Measurements from ENCODE around the gene FAM13A. TPM values are rescaled to one million over a fixed set of nuclear protein-coding genes. Genes with fewer than 3 reads are reported as not detected.

The FAM13A gene
- total and polyA plus RNA-seq, 9 of the 15 experiments (the other 6 are each of a cell fraction or from before 2014, with no cell fraction given), result 11.3 to 23.3 (median 14.7) TPM

GRCh38 chr4:88810325-88810724 lies 246.7 kb downstream of the FAM13A start:
- Histone ChIP-seq H3K4me1 (replicated peaks in 1 of 2; ENCODE audit: control insufficient read depth in 2 of 2, insufficient read depth in 2 of 2, low read length in 2 of 2) (peaks cover 3 to 6% of the 10 kb centered on the region in 2 experiments; a peak in 1 of 5 replicates), H3K36me3 (ENCODE audit: control insufficient read depth, insufficient read depth, low read length) (no peaks in the 10 kb centered on the region), H3K79me2 (ENCODE audit: control insufficient read depth, insufficient read depth, low read length) (peaks cover 31% of the 10 kb centered on the region; the same call in 2 of the 3 replicates), H3K27ac (ENCODE audit: extremely low read depth, low read depth, low read length) (no peak overlapping the region), H4K20me1 (replicated peaks; ENCODE audit: control insufficient read depth, insufficient read depth, low read length) (no peaks in the 10 kb centered on the region), H2AFZ (ENCODE audit: low read depth, low read length) (no peak overlapping the region), H3K27me3 (ENCODE audit: control insufficient read depth in 2 of 2, insufficient read depth in 2 of 2, low read length in 2 of 2) (no peaks in the 10 kb centered on the region), H3K9me1 (ENCODE audit: control insufficient read depth, insufficient read depth, low read length) (no peaks in the 10 kb centered on the region), H3K4me3 (no peak overlapping the region), H3K9me3 (replicated peaks; ENCODE audit: control insufficient read depth, insufficient read depth, low read depth, low read length) (no peaks in the 10 kb centered on the region), H3K4me2 (ENCODE audit: insufficient read depth, low read length) (no peak overlapping the region), H3K9ac (ENCODE audit: insufficient read depth in 1 of 2, low read depth in 2 of 2, low read length in 2 of 2) (no peak overlapping the region)
- TF ChIP-seq KDM5B (IDR thresholded peaks at IDR 0.05; ENCODE audit: insufficient replicate concordance, low read depth, low read length) (no peak), DEAF1 (CRISPR knock-in tag; IDR thresholded peaks at IDR 0.05) (no peak), ELK3 (CRISPR knock-in tag; IDR thresholded peaks at IDR 0.05) (no peak)
- CTCF ChIA-PET (ENCODE audit: low intra/inter-chr PET ratio), result no interaction called here
- POLR2A ChIA-PET, result no interaction called here
- intact Hi-C loops (cut with micrococcal nuclease), result no loop called here
- in situ Hi-C loops (cut with MboI), result loop anchor here (25.0 kb wide), 1 partner anchor 273 kb away; no protein-coding TSS in a partner anchor
- no TSS peak for BruUV-seq (replicated peaks)
- FAIRE-seq (no peak), DNase-seq (ENCODE audit: extremely low read depth in 1 of 4, low spot score in 3 of 4) (no peak), ATAC-seq (no peak)
- 83% methylated on average over 1 of the region's 1 CpG for WGBS (ENCODE audit: insufficient coverage, low coverage, missing lambda C conversion rate)

Data from K562 (cell line).